IPS-20b (cell line): ENCODE results near the gene VWA8.
"Not testable (repeated sequence)": the region's sequence is repeated elsewhere in the genome, so short reads cannot be mapped to it uniquely, and the experiment has no call there.

Experiments used
- H3K27ac ChIP-seq: one replicate; pipeline ENCODE4 v1.5.1; 2013; ENCODE audit warnings: low read length
- H3K27me3 ChIP-seq: 2 replicates; pipeline ENCODE4 v1.6.1; 2013; ENCODE audit warnings: mild to moderate bottlenecking, low read length, inconsistent platforms; ENCODE audit not compliant: insufficient read depth
- H3K36me3 ChIP-seq: 2 replicates; pipeline ENCODE4 v1.6.1; 2013; ENCODE audit warnings: low read depth, mild to moderate bottlenecking, inconsistent platforms, low read length, moderate library complexity; ENCODE audit not compliant: insufficient read depth
- H3K4me1 ChIP-seq: 2 replicates; pipeline ENCODE4 v1.6.1; 2013; ENCODE audit warnings: mild to moderate bottlenecking, control low read depth, inconsistent platforms, low read length, moderate library complexity; ENCODE audit not compliant: insufficient read depth
- H3K4me3 ChIP-seq: 2 replicates; pipeline ENCODE4 v1.5.1; 2013; ENCODE audit warnings: mild to moderate bottlenecking, low read length, inconsistent platforms
- H3K9ac ChIP-seq: 2 replicates; pipeline ENCODE4 v1.6.1; 2013; ENCODE audit warnings: low read depth, mild to moderate bottlenecking, inconsistent platforms, low read length, moderate library complexity
- H3K9me3 ChIP-seq: 2 replicates; pipeline ENCODE4 v1.6.1; 2013; ENCODE audit warnings: mild to moderate bottlenecking, low read depth, low read length, inconsistent platforms; ENCODE audit not compliant: insufficient read depth

VWA8 gene

DNA sequence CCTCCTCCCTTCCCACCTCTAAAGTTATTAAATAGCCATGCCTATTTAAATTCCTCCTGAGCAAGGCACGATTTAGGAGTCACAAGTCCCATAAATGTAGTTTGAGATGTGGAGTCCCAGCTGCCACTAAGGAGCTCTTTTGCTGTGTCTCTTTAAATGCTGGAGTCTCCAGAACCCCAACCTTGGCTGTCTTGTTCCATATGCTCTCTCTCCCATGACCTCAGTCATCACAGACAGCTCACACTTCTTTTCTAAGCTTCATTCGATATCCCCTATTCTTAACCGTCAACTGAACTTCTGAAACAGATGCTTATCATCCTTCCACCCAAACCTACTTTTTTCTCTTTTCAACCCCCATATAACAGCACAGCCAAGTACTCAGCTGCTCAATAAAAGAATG, 197.1 kb downstream of the VWA8 start:
- Histone ChIP-seq H3K4me3 (no peak overlapping the region), H3K27me3 (no peaks in the 10 kb centered on the region), H3K9ac (no peak overlapping the region), H3K4me1 (no peaks in the 10 kb centered on the region), H3K36me3 (no peaks in the 10 kb centered on the region), H3K9me3 (no peaks in the 10 kb centered on the region), H3K27ac (no peak overlapping the region)

DNA sequence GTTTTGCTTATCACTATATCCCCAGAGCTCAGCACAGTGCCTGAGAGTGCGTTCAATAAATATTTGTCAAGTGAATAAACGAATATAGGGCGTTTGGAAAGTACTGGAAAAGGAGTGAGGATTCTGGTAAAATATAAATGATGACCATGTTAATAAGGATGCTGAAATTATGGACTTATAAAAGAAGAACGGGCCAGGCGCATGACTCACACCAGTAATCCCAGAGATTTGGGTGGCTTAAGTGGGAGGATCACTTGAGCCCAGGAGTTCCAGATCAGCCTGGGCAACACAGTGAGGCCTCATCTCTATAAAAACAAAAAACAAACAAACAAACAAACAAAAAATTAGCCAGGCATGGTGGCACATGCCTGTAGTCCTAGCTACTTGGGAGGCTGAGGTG, 198.1 kb downstream of the VWA8 start:
- H3K9me3 ChIP-seq = no peaks in the 10 kb centered on the region
- H3K27me3 ChIP-seq = no peaks in the 10 kb centered on the region
- no peaks in the 10 kb centered on the region for H3K4me1 ChIP-seq
- no peak overlapping the region for H3K27ac ChIP-seq
- H3K4me3 ChIP-seq = no peak overlapping the region
- no peaks in the 10 kb centered on the region for H3K36me3 ChIP-seq
- no peak overlapping the region for H3K9ac ChIP-seq

DNA sequence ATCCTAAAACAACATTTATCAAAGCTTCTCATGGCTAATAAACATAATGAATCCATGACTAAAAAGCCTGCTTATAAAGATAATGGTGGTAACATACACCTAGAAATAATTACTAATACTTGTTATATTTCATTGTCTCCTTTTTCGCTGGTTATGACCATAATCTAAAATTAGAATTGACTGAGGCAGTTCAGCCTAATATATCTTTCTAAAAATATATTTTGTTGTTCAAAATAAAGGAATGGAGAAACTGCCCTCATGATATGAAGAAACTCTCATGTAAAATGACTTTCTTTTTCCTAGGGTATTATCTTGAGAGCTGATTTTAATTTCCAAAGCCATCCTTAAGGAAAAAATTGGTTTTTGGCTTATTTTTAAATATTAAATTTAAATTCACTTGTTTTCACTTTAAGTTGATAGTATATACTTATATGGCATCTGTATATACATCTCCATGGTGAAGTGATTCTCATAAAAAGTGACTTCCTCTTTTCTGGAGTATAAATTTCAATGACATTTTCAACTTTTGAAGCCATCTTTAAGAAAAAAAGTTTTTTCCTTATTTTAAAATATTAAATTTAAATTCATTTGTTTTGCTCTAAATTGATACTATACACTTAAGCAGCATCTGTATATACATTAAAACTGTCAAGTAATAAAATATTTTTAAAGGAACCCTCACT, 204.6 kb downstream of the VWA8 start:
- Histone ChIP-seq H3K9me3 (no peaks in the 10 kb centered on the region), H3K4me3 (no peak overlapping the region), H3K9ac (no peak overlapping the region), H3K27me3 (no peaks in the 10 kb centered on the region), H3K36me3 (no peaks in the 10 kb centered on the region), H3K27ac (no peak overlapping the region), H3K4me1 (no peaks in the 10 kb centered on the region)

DNA sequence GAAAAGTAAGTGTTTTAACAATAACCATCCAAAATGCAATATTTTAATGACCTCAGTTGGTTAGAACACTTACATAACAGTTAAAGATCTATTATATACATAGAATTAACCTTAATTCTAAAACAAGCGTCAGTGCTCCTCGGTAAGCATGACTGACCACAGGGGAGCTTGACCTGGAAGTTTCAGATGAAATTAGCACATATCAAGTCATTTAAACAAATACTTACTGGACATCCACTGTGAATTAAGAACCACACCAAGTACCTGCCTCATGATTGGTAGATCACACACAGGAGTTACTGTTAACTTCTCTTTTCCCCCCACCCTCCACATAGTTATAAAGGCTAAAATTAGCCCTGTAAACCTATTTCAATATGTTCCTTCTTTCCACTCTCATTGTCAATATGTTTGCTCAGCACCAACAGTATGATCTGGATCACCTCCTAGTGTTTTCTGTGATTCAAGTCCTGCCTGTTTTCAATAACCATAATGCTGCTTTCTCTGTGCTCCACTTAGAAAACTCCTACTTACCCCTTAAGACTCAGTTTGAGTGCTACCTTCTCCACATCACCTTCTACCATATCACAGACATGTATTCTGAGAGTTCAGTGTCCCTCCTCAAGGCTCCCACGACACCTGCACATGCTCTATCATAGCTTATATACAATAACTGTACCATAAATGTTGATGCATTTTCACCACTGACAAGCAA, 209.0 kb downstream of the VWA8 start:
- Histone ChIP-seq H3K9ac (no peak overlapping the region), H3K27ac (no peak overlapping the region), H3K9me3 (no peaks in the 10 kb centered on the region), H3K36me3 (no peaks in the 10 kb centered on the region), H3K4me3 (no peak overlapping the region), H3K4me1 (no peaks in the 10 kb centered on the region), H3K27me3 (no peaks in the 10 kb centered on the region)

DNA sequence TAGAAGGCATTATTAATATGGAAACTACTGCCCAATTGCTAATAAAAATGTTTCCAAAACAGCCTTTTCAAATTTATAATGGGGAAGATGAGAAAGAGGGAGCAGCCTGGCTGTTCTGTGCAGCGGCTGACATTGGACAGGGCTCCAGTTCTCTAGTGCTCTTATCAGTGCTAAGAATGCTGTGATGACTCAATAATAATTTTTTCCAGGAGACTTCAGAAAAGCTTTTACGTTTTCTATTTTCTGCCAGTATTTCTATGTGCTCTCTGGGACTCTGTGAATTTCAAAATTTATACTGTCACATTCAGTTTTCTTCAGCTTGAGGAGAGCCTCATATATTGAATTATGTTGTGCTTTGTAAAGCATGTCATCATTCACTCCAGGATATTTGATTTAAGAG, 209.6 kb downstream of the VWA8 start:
- no peaks in the 10 kb centered on the region for H3K9me3 ChIP-seq
- no peak overlapping the region for H3K4me3 ChIP-seq
- no peaks in the 10 kb centered on the region for H3K4me1 ChIP-seq
- no peak overlapping the region for H3K27ac ChIP-seq
- H3K36me3 ChIP-seq = no peaks in the 10 kb centered on the region
- no peaks in the 10 kb centered on the region for H3K27me3 ChIP-seq
- no peak overlapping the region for H3K9ac ChIP-seq

DNA sequence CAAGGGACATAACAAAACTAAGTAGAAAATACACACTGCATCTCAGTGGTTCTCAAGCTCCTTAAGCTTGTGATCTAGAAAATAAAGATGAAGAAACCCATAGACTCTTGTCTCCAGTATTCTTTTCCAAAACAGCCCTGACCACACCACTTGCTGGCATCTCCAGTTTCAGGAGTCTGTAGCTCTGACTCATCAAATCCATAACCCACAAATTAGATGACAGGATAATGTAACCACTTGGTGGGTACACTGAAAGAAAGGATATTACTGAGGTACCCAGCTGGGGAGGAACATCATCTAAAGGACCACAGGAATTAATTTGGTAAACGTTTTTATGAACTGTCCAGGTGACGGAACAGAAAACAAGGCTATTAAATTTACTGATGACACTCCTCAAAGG, 214.7 kb downstream of the VWA8 start:
- no peaks in the 10 kb centered on the region for H3K9me3 ChIP-seq
- H3K4me3 ChIP-seq = no peak overlapping the region
- no peaks in the 10 kb centered on the region for H3K4me1 ChIP-seq
- H3K27me3 ChIP-seq = no peaks in the 10 kb centered on the region
- H3K27ac ChIP-seq = no peak overlapping the region
- no peaks in the 10 kb centered on the region for H3K36me3 ChIP-seq
- no peak overlapping the region for H3K9ac ChIP-seq

DNA sequence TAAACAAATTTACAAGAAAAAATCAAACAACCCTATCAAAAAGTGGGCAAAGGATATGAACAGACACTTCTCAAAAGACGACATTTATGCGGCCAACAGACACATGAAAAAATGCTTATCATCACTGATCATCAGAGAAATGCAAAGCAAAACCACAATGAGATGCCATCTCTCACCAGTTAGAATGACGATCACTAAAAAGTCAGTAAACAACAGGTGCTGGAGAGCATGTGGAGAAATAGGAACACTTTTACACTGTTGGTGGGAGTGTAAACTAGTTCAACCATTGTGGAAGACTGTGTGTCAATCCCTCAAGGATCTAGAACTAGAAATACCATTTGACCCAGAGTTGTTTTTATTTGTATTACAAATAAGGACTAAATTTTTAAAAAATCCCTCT, 215.4 kb downstream of the VWA8 start:
- not testable (repeated sequence) for H3K9me3 ChIP-seq, H3K27me3 ChIP-seq, H3K9ac ChIP-seq, H3K27ac ChIP-seq, H3K36me3 ChIP-seq, H3K4me3 ChIP-seq, H3K4me1 ChIP-seq

DNA sequence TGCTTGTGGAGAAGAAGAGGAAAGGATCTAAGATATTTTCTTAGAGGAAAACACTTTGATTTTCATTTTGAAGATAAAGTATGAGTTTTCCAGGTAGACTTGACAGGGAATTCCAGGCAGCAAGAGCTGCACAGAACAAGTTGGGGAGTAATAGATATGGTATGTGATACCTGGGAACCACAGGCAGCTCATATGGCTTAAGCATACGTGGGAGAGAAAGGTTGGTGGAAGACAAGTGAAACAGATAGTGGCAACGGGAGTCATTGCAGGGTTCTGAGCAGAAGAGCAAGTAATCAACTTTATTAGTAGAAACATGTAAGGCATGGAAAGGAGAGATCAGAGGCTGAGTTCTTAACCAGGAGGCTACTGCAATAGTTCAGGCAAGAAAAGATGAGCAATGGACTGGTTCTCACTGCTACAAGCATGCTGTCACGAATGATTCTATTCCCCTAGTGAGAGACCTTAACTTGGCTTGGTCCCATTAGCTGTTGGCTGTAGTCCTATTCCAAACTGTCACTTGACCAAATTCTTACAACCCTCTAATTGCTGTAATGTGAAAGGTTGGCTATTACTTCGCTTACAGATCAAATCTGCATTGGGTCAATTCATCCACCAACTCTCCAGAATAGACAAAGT, 217.9 kb downstream of the VWA8 start:
- H3K4me1 ChIP-seq = no peaks in the 10 kb centered on the region
- no peaks in the 10 kb centered on the region for H3K9me3 ChIP-seq
- H3K36me3 ChIP-seq = no peaks in the 10 kb centered on the region
- no peaks in the 10 kb centered on the region for H3K27me3 ChIP-seq
- no peak overlapping the region for H3K9ac ChIP-seq
- H3K4me3 ChIP-seq = no peak overlapping the region
- no peak overlapping the region for H3K27ac ChIP-seq

DNA sequence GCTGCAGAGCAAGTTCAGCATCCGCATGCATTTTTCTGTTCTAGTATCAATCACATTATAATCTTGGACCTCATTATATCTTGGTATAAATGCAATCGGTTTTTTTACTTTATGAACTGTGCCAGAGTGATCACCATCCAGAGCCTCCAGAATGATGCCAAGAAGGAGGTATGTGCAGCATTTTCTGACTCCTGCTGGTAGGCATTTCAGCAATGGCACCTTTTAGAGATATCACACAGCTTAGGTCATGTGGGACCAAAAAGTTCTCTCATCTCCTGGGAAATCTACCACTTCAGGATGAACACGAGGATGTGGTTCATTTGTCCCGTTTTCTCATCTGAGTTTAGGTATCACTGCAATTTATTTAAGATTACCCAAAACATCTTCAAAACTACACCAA, 220.4 kb downstream of the VWA8 start:
- H3K36me3 ChIP-seq = no peaks in the 10 kb centered on the region
- no peaks in the 10 kb centered on the region for H3K9me3 ChIP-seq
- H3K4me1 ChIP-seq = no peaks in the 10 kb centered on the region
- H3K27me3 ChIP-seq = no peaks in the 10 kb centered on the region
- H3K4me3 ChIP-seq = no peak overlapping the region
- no peak overlapping the region for H3K27ac ChIP-seq
- H3K9ac ChIP-seq = no peak overlapping the region

DNA sequence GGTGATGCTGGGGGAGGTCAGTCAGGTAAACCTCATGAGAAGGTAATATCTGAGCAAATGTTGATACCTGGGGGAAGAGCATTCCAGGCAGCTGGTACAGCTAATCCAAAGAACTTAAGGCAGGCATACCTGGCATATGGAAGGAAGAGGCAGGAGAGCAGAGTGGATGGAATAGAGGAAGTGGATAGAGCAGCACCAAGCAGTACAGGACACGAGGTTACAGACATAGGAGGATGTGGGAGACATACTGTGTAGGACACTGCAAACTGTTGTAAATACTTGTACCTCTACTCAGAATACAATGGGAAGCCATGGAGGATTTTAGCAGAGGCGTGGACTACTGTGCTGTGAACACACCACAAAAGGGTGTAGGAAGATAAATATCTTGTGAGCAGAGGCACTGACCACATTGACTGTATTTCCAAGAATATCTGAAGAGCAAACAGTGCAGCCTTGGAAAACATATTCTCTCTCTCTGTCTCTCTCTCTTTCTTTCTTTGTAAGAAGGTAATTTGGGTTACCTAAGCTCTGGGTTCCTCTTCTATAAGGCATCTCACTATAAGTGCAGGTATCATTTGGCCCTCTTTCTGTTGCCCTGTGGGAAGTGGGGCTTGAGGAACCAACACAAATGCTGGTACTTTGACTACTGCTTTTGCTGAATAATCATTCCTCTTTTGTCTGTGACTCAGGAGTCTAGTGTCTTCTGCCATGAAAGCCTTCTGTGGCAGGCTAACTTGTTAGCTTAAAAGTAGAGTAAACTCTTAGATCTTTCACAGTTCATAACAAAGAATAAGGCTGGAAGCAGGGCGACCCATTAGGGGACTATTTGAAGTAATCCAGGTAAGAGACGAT, 238.0 kb downstream of the VWA8 start:
- Histone ChIP-seq H3K27me3 (no peaks in the 10 kb centered on the region), H3K9ac (no peak overlapping the region), H3K4me3 (no peak overlapping the region), H3K27ac (no peak overlapping the region), H3K9me3 (no peaks in the 10 kb centered on the region), H3K4me1 (no peaks in the 10 kb centered on the region), H3K36me3 (peaks cover 16% of the 10 kb centered on the region; the same call in 1 of the 2 replicates)

DNA sequence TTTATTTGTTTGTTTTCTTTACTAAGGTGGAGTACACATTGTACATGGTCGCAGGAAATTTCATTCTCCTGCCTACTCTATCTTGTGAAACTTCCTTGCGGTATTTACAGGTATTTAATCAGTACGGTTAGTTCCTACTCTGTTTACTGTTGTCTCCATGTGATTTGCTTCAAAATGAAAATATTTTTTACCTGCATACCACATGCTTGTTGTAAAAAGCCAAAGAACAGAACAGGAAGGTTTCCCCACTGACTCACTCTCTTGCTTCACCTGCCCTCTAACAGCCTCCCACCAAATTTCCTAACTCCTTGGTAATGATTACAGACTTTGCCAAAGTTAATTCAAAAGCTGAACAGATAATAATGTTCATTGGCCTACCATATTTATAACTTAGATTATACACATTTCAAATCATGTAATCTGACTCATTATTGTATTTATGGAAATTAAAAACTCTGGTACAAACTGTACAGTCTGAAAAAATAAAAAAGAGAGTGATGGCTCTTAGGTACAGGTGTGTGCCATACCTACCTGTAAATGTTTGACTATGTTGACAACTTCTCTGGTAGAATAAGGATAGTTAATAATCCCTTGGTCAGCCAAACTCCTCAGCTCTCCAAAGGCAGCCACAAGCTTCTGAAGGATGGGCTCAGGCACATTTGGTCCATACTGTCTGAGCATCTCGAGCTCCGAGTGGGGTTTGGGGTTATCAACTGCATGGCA, 239.9 kb downstream of the VWA8 start:
- Histone ChIP-seq H3K9me3 (no peaks in the 10 kb centered on the region), H3K27ac (no peak overlapping the region), H3K9ac (no peak overlapping the region)

More for the DNA sequence above, 239.9 kb downstream of the VWA8 start:
- H3K27me3 ChIP-seq = no peaks in the 10 kb centered on the region
- H3K4me1 ChIP-seq = no peaks in the 10 kb centered on the region
- H3K36me3 ChIP-seq = peaks cover 16% of the 10 kb centered on the region; the same call in 1 of the 2 replicates
- H3K4me3 ChIP-seq = no peak overlapping the region
